GM06990 (cell line): ENCODE data around the gene AQP3.
"Not testable (repeated sequence)": the region's sequence is repeated elsewhere in the genome, so short reads cannot be mapped to it uniquely, and the experiment has no call there.

Experiments
- DNase-seq: peaks from one replicate; pipeline ENCODE4 v3.0.0-alpha.2; 2011; ENCODE audit not compliant: insufficient read length; ENCODE audit errors: extremely low read depth
- H3K27me3 ChIP-seq: replicated peaks from 2 replicates; pipeline ENCODE4 v1.6.0; 2011; ENCODE audit warnings: low read length; ENCODE audit not compliant: control insufficient read depth, insufficient read depth
- H3K36me3 ChIP-seq: 2 replicates; pipeline ENCODE4 v1.5.1; 2011; ENCODE audit warnings: low read length; ENCODE audit not compliant: control insufficient read depth, insufficient read depth
- H3K4me3 ChIP-seq: replicated peaks from 2 replicates; pipeline ENCODE4 v1.5.1; 2011; ENCODE audit warnings: low read depth, mild to moderate bottlenecking, control low read depth, low read length
- CTCF ChIP-seq: IDR thresholded peaks from 2 replicates; pipeline ENCODE4 v1.5.1; 2011; ENCODE audit warnings: low read length, control low read depth, mild to moderate bottlenecking, inconsistent platforms; ENCODE audit not compliant: insufficient read depth, poor library complexity, severe bottlenecking

Gene AQP3

GRCh38 chr9:33446946-33447798 lies at the start of gene AQP3:
Gene AQP3 (minus strand): TSS chr9:33447593. CDS start chr9:33447530, 63 bp downstream.
- H3K36me3 ChIP-seq = no peaks in the 10 kb centered on the region
- peak; percentile 57 for DNase-seq
- peaks cover 2% of the 10 kb centered on the region for H3K27me3 ChIP-seq
- H3K4me3 ChIP-seq = peak within 1 kb of the TSS; percentile 15; the same call in 1 of the 2 replicates
- TF ChIP-seq CTCF = no peak

DNA sequence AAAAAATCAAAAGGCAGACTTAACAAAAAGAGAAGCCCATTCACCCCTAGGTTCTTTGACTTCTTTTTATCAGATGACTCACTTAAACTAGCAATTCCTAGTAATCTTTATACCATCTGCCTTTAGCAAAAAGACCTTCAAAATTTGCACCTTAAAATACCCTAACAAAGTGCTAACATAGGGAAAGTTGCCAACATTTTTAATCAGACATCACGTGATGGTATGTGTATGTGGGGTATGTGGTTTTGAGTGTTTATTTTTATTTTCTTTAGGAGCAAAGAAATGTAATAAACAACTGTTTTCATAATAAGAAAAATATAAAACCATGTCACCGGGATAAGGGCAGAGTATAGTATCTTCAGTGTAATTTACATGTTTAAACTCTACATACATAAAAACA lies 46.4 kb upstream of the AQP3 start:
- not testable (repeated sequence) for H3K4me3 ChIP-seq, H3K27me3 ChIP-seq, DNase-seq, H3K36me3 ChIP-seq

- H3K27me3 ChIP-seq = no peaks in the 10 kb centered on the region
- H3K4me3 ChIP-seq = no peak overlapping the region
- no peak for DNase-seq
- no peaks in the 10 kb centered on the region for H3K36me3 ChIP-seq
- TF ChIP-seq CTCF = no peak
These were observed 41.7 kb upstream of the AQP3 start for GRCh38 chr9:33489066-33489465.

DNA sequence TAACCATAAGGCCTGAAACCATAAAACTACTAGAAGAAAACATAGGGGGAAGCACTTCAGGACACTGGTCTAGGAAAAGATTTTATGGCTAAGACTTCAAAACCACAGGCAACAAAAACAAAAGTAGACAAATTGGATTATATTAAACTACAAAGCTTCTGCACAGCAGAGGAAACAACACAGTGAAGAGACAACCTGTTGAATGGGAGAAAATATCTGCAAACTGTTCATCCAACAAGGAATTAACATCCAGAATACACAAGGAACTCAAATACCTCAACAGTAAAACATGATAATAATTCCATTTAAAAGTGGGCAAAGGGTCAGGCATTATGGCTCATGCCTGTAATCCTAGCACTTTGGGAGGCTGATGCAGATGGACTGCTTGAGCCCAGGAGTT lies 37.9 kb upstream of the AQP3 start:
- not testable (repeated sequence) for H3K4me3 ChIP-seq, H3K27me3 ChIP-seq, H3K36me3 ChIP-seq, DNase-seq

DNA sequence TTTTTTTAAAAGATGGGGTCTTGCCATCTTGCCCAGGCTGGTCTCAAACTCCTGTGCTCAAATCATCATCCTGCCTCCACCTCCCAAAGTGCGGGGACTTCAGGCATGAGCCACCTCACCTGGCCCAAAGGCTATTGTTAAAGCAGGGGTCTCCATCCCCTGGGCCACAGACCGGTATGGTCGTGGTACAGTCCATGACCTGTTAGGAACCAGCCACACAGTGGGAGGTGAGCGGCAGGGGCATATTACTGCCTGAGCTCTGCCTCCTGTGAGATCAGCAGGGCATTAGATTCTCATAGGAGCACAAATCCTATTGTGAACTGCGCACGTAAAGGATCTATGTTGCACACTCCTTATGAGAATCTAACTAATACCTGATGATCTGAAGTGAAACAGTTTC lies 33.6 kb upstream of the AQP3 start:
- no peak for TF ChIP-seq CTCF
- Histone ChIP-seq H3K36me3 (no peaks in the 10 kb centered on the region), H3K4me3 (no peak overlapping the region), H3K27me3 (no peaks in the 10 kb centered on the region)
- DNase-seq = no peak

- no peak overlapping the region for H3K4me3 ChIP-seq
- H3K27me3 ChIP-seq = no peaks in the 10 kb centered on the region
- no peak for TF ChIP-seq CTCF
- no peak for DNase-seq
- no peaks in the 10 kb centered on the region for H3K36me3 ChIP-seq
These were observed 32.7 kb upstream of the AQP3 start for GRCh38 chr9:33480106-33480505.
